Tibial artery (tissue), 4 donors: ENCODE data around the gene HMCN1.

Experiments used
- DNase-seq, 2 donors: peaks; one replicate each; pipeline ENCODE4 v3.0.0-alpha.2; 2019
- H3K27ac ChIP-seq, 2 donors: fragments of 200-600 bp; sonication (generic) in 1 of 2; 1 replicate in 1 of 2; 2 replicates in 1 of 2; pipeline ENCODE4 v1.5.1; 2018 to 2019; ENCODE audit warnings: mild to moderate bottlenecking in 1 of 2
- H3K27me3 ChIP-seq, 2 donors: fragments of 200-600 bp; sonication (generic) in 1 of 2; one replicate each; pipeline versions ENCODE4 v1.5.1 to v1.6.0; 2016 to 2019
- H3K36me3 ChIP-seq, 3 donors: fragments of 200-600 bp; sonication (generic) in 2 of 3; one replicate each; pipeline ENCODE4 v1.5.1; 2016 to 2019; ENCODE audit warnings: mild to moderate bottlenecking in 2 of 3
- H3K4me1 ChIP-seq, 4 donors: fragments of 200-600 bp; sonication (generic) in 2 of 4; 1 replicate in 3 of 4; 2 replicates in 1 of 4; pipeline ENCODE4 v1.5.1; 2016 to 2019
- H3K4me3 ChIP-seq, 2 donors: fragments of 200-600 bp; sonication (generic) in 1 of 2; 1 replicate in 1 of 2; 2 replicates in 1 of 2; pipeline ENCODE4 v1.5.1; 2018 to 2019; ENCODE audit warnings: mild to moderate bottlenecking in 2 of 2
- H3K9me3 ChIP-seq, 3 donors: fragments of 200-600 bp; sonication (generic) in 1 of 3; one replicate each; pipeline ENCODE4 v1.5.1; 2016 to 2019
- CTCF ChIP-seq, 2 experiments: fragments of 200-600 bp in 1 of 2; fragments of 450-650 bp in 1 of 2; IDR thresholded peaks; one replicate each; pipeline ENCODE4 v1.5.1; 2017 to 2019; ENCODE audit warnings: antibody characterized with exemption in 2 of 2, mild to moderate bottlenecking in 1 of 2, moderate library complexity in 1 of 2
- intact Hi-C: fragments of 100-400 bp; cut with DNase I; formaldehyde crosslinking; loops from one replicate; pipeline ENCODE4 v1.15.0; 2023; ENCODE audit warnings: low total_unique reads

Gene HMCN1

DNA sequence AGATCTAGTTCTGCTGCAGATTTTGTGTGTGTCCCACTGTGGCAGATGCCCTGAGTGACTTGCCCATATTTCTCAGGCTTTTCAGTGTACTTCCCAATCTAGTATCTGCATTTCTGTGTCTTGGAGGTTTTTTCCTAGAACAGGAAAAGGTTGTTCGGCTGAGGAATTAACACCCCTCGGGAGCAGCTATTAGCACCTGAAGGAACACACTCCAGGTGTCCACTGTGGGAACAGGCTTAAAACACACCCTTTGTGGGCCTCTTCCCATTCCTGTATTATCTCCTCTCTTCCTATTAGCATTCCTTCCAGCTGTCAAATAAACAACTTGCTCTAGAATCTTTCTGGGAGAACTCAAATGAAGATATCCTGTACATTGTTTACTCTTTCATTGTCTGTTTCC lies 178.3 kb downstream of the HMCN1 start:
- DNase-seq, result no peak
- Histone ChIP-seq H3K4me1 (peaks cover 0 to 3% (median 0%) of the 10 kb centered on the region in 4 donors), H3K27ac (no peak overlapping the region), H3K9me3 (no peaks in the 10 kb centered on the region), H3K4me3 (no peak overlapping the region), H3K36me3 (no peaks in the 10 kb centered on the region), H3K27me3 (no peaks in the 10 kb centered on the region)
- intact Hi-C loops, result no loop called here
- no peak for TF ChIP-seq CTCF (IDR thresholded peaks at IDR 0.05)

DNA sequence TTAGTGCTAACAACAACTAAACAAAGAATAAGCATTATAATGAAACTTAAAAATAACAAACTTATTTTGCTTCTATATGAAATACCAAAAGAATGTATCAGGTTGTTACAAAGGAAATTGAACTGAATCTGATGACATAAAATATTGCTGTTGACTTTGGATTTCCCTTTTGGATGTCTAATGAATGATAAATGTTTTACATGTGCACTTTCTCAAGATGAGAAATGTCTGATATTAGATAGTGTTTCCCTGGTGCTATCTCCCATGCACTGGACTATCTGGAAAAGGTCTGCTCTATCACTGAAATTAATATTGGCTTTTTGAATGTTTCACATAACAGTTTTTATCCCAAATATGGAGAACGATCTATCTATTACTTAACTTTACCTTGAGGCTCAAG lies 179.9 kb downstream of the HMCN1 start:
- no peaks in the 10 kb centered on the region for H3K9me3 ChIP-seq
- H3K4me3 ChIP-seq, result no peak overlapping the region
- no peak overlapping the region for H3K27ac ChIP-seq
- H3K27me3 ChIP-seq, result no peaks in the 10 kb centered on the region
- TF ChIP-seq CTCF (IDR thresholded peaks at IDR 0.05), result no peak
- DNase-seq, result no peak
- intact Hi-C loops, result no loop called here
- peaks cover 0 to 3% (median 0%) of the 10 kb centered on the region in 4 donors for H3K4me1 ChIP-seq
- H3K36me3 ChIP-seq, result no peaks in the 10 kb centered on the region

DNA sequence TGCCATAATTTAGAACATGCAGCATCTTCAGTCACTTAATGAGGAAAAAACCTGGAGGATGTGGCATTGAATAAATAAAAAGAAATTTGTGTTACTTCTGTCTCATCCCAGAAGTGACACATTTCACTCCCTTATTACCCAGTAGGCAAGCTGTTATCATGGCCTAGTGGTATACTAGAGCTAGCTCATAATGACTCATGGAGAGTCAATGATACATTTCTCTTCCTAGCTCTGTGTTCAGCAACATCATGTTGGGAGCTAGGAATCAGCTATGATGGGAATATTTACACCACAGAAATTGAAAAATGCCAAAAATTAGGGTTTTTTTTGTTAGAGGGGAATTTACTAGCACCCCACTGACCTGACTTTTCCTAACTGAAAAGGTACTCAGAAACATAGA lies 182.7 kb downstream of the HMCN1 start:
- DNase-seq, result no peak
- intact Hi-C loops, result no loop called here
- no peak for TF ChIP-seq CTCF (IDR thresholded peaks at IDR 0.05)
- Histone ChIP-seq H3K27ac (no peak overlapping the region), H3K36me3 (no peaks in the 10 kb centered on the region), H3K4me3 (no peak overlapping the region), H3K4me1 (peaks cover 0 to 3% (median 0%) of the 10 kb centered on the region in 4 donors), H3K27me3 (no peaks in the 10 kb centered on the region), H3K9me3 (no peaks in the 10 kb centered on the region)

DNA sequence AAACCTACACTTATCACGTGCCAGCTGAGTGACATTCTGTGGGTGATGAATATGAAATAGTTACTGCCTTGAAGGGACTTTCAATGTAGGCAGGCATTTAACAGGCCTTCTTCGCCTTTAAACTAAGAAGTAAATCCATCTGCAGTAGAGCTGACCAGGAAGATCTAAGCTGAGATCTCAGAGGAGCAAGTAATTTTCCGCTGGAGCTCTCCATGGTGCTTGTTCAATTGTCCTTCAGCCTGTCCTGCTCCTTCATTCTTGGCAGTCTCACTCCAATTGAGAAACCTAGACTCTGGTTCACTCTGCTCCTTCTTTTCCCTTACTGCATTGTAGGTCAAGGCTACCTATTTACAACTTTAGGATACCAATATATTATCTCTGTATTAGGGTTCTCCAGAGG lies 183.5 kb downstream of the HMCN1 start:
- DNase-seq, result no peak
- Histone ChIP-seq H3K4me3 (no peak overlapping the region), H3K4me1 (peaks cover 0 to 3% (median 0%) of the 10 kb centered on the region in 4 donors), H3K36me3 (no peaks in the 10 kb centered on the region), H3K9me3 (no peaks in the 10 kb centered on the region), H3K27ac (no peak overlapping the region), H3K27me3 (no peaks in the 10 kb centered on the region)
- intact Hi-C loops, result no loop called here
- TF ChIP-seq CTCF (IDR thresholded peaks at IDR 0.05), result no peak

DNA sequence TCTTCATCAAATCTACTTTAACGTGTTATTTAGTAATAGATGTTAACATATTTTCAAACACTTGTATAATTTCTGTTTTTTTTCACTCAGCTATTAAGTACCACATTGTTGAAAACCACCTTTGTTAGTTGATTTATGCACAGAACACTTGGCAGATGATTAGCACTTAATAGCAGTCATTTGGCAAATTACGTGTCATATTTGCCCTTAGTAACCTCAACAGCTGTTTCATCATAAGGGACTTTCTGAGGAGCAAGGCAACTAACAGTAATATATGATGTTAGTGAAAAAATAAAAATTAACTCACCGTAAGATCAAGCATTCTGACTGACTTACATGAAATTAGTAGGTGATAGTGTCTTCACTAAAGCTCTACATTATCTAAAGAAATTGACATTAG lies 186.4 kb downstream of the HMCN1 start:
- no peak for TF ChIP-seq CTCF (IDR thresholded peaks at IDR 0.05)
- no peak overlapping the region for H3K4me3 ChIP-seq
- DNase-seq, result no peak
- H3K36me3 ChIP-seq, result no peaks in the 10 kb centered on the region
- H3K27ac ChIP-seq, result no peak overlapping the region
- no peaks in the 10 kb centered on the region for H3K9me3 ChIP-seq
- H3K4me1 ChIP-seq, result no peaks in the 10 kb centered on the region
- intact Hi-C loops, result no loop called here
- H3K27me3 ChIP-seq, result no peaks in the 10 kb centered on the region

- no peak for DNase-seq
- H3K27me3 ChIP-seq, result no peaks in the 10 kb centered on the region
- no peaks in the 10 kb centered on the region for H3K9me3 ChIP-seq
- no peak overlapping the region for H3K4me3 ChIP-seq
- no peaks in the 10 kb centered on the region for H3K4me1 ChIP-seq
- H3K36me3 ChIP-seq, result no peaks in the 10 kb centered on the region
- intact Hi-C loops, result no loop called here
- no peak for TF ChIP-seq CTCF (IDR thresholded peaks at IDR 0.05)
- H3K27ac ChIP-seq, result no peak overlapping the region
Observed at GRCh38 chr1:185921636-185922035, 187.4 kb downstream of the HMCN1 start.
